NCI-H69 (cell line): ENCODE results near the gene SLC39A13.
A peak's percentile ranks its signal among the peaks of the same experiment; 100 is the strongest.

Source experiments
- DNase-seq: peaks from one replicate; lab custom pipeline; 2025; lab: John Stamatoyannopoulos, UW

SLC39A13 gene

DNA sequence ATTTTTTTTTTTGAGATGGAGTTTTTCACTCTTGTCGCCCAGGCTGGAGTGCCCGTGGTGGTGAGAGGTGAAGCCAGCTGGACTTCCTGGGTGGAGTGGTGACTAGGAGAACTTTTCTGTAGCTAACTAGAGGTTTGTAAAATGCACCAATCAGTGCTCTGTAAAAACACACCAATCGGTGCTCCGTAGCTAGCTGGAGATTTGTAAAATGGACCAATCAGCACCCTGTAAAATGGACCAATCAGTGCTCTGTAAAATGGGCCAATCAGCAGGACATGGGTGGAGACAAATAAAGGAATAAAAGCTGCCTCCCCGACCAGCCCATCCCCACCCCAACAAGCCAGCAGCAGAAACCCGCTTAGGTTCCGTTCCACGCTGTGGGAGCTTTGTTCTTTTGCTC lies 45.0 kb downstream of the SLC39A13 start:
- no peak for DNase-seq

DNA sequence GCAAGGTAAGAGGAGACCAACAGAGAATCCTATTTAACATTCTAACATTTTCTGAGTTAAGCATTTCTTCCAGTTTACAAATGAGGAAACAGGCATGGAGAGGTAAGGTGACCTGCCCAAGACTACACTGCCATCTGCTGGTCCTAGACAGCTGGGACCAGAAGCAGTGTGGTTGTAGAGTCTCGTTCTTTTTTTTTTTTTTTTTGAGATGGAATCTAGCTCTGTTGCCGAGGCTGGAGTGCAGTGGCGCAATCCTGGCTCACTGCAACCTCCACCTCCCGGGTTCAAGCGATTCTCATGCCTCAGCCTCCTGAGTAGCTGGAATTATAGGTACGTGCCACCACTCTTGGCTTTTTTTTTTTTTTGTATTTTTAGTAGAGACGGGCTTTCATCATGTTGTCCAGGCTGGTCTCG lies 45.9 kb downstream of the SLC39A13 start:
- peak; percentile 87 for DNase-seq

DNA sequence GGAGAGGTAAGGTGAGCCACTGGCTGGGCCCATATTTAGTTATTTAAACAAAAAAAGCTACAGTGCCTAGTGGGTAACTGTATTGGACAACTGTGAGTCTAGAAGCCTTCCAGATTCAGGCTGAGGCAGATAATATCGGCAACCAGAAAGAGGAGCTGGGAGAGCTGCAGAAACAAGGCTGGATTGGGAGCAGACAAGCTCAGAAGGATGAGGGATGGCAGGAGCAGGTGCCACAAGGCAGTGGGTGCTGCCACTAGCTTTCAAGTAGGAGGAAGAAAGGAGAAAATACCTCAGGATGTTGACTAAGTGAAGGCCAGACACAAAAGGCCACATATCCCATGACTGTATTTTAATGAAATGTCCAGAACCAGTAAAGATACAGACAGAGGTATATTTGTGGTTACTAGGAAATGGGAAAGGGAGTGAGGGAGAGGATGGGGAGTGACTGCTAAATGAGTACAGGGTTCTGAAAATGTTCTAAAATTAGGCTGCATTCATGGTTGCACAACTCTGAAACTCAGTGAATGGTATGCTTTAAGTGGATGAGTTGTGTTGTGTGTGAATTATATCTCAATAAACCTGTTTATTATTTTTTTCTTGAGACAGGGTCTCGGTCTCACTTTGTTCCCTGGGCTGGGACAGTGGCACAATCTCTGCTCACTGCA lies 52.3 kb downstream of the SLC39A13 start:
- DNase-seq: no peak

DNA sequence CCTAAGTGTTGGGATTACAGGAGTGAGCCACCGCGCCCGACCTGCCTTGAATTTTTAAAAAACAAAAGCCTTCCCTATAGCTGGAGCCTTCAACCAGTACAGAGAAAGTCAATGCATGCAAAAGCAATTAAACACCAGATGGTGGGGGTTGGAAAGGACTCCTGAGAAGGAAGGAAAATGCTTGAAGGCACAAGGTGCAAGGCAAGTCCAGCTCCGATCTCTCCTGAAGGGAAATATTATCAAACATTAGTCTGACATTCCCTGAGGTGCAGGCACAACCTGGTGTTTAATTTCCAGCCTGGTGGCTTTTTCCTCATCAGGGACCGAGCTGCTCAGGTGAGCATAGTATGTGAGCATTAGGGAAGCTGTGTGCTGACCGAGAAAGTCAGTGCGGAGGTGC lies 53.5 kb downstream of the SLC39A13 start:
- peak; percentile 60 for DNase-seq

DNA sequence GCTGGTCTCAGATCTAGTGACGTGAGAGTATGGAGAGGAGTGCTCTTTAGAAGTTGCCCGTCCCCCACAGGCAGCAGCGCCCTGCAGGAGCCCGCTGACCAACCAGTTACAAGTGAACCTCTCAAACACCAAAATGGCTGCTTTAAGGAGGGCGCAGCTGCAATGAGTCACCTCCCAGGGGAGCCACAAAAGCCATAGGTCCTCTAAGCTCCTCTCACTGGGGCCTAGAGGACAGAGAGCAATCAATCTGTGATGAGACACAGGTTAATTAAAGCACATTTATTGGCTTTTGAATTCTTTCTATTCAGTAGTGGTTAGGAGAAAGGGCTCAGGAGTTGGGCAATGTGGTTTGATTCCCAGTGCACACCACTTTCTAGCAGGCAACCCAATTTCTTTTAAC lies 56.1 kb downstream of the SLC39A13 start:
- DNase-seq: peak; percentile 99
